Activated naive CD4-positive, alpha-beta T cell treated with anti-CD3 and anti-CD28 coated beads, Interleukin-2, amount 50 U/mL, for 24 hours (primary cell): ENCODE measurements around the gene IGIP.

Experiments used
- H3K27ac Mint-ChIP-seq: one replicate; pipeline ENCODE4 v1.8.0; 2021; ENCODE audit warnings: mild to moderate bottlenecking, mixed read lengths
- H3K27me3 Mint-ChIP-seq: one replicate; pipeline ENCODE4 v1.8.0; 2021; ENCODE audit warnings: mixed read lengths
- H3K36me3 Mint-ChIP-seq: one replicate; pipeline ENCODE4 v1.8.0; 2021; ENCODE audit warnings: mixed read lengths
- H3K4me1 Mint-ChIP-seq: one replicate; pipeline ENCODE4 v1.8.0; 2021; ENCODE audit warnings: mixed read lengths
- H3K4me3 Mint-ChIP-seq: one replicate; pipeline ENCODE4 v1.8.0; 2021; ENCODE audit warnings: mild to moderate bottlenecking, mixed read lengths
- H3K9me3 Mint-ChIP-seq: one replicate; pipeline ENCODE4 v1.8.0; 2021; ENCODE audit warnings: mixed read lengths

IGIP gene

DNA sequence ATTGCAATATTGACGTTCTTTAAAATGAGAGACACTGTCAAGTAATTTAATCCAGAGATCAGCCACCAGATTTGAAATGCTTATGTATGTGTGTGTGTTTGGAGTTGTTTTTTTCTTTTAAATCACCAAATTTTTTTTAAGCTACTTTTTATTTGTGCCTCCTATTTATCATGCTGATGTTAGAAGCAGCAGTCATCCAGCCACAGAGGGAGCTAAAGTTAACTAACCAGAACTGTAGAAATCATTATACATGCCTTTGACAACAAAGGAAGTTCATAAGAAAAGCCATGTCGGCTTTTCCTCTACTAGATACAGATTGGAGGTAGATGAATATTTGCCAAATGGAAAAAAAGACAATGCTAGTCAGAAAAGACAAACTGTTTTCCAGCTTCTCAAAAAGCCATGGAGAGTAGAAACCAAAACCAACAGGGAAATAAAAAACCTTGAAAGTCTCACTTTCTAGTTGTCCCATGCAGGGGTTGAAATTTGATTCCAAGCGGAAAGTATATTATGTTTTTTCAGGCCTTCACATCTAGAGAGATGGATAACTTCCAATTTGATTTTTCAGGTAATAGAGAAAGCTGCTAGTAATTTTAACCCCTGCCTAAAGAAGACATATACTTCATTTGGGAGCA, 7.3 kb upstream of the IGIP start:
- Mint-ChIP-seq H3K9me3 (no peaks in the 10 kb centered on the region), H3K27me3 (no peaks in the 10 kb centered on the region), H3K4me1 (peaks cover 65% of the 10 kb centered on the region), H3K27ac (no peak overlapping the region), H3K36me3 (no peaks in the 10 kb centered on the region), H3K4me3 (no peak overlapping the region)

DNA sequence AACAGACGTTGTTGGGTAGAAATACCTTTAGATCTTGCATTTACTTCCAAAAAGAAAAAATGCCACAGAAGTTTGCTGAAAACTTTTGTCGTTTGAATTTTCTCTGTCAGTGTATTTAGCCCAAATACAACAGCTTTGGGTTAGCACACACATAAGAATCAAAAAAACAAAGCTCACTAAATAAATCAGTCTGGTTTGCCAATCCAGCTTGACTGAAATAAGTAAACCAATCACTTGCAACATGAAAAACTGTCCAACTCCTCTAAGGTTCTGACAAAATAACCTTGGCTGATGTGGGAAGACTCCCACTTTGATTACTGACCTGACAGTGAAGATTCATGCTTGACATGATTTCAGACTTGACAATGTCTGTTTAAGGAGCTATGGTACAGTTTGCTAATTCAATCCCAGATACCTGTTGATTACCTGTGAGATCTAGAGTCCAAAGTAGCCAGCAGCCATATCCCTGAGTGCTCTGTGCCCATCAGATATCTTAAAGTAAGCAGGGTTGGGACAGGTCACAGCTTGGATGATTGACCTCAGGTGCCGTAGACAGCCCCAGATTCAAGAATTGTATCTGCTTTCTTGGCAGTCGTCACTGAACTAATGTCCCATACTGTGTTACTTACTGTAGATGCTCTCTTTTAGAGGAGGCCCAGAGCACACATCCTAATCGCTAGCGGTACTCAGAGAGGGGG, 727 bp downstream of the IGIP start:
- no peaks in the 10 kb centered on the region for H3K9me3 Mint-ChIP-seq
- no peaks in the 10 kb centered on the region for H3K27me3 Mint-ChIP-seq
- H3K36me3 Mint-ChIP-seq, result no peaks in the 10 kb centered on the region
- H3K4me3 Mint-ChIP-seq, result no peak overlapping the region
- no peak overlapping the region for H3K27ac Mint-ChIP-seq
- H3K4me1 Mint-ChIP-seq, result peaks cover 49% of the 10 kb centered on the region

DNA sequence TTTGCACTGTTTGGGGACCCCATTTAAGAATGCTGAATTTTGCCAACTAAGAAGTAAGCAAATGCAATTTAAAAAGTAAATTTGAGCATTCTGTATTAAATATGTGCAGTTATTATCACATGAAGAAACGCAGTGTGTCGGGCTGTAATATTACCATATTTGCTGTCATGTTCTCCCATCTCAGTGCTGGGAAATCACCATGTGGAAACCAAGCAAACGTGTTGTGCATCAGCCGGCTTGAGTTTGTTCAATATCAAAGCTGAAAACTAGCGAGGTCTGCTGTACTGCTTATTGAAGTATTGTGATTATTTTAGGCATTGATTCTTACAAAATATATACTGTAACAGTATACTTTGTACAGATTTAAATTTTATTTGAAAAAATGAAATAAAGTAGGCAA, 2.6 kb downstream of the IGIP start:
- H3K4me1 Mint-ChIP-seq, result peaks cover 50% of the 10 kb centered on the region
- no peaks in the 10 kb centered on the region for H3K27me3 Mint-ChIP-seq
- H3K9me3 Mint-ChIP-seq, result no peaks in the 10 kb centered on the region
- H3K4me3 Mint-ChIP-seq, result no peak overlapping the region
- no peaks in the 10 kb centered on the region for H3K36me3 Mint-ChIP-seq
- H3K27ac Mint-ChIP-seq, result no peak overlapping the region

DNA sequence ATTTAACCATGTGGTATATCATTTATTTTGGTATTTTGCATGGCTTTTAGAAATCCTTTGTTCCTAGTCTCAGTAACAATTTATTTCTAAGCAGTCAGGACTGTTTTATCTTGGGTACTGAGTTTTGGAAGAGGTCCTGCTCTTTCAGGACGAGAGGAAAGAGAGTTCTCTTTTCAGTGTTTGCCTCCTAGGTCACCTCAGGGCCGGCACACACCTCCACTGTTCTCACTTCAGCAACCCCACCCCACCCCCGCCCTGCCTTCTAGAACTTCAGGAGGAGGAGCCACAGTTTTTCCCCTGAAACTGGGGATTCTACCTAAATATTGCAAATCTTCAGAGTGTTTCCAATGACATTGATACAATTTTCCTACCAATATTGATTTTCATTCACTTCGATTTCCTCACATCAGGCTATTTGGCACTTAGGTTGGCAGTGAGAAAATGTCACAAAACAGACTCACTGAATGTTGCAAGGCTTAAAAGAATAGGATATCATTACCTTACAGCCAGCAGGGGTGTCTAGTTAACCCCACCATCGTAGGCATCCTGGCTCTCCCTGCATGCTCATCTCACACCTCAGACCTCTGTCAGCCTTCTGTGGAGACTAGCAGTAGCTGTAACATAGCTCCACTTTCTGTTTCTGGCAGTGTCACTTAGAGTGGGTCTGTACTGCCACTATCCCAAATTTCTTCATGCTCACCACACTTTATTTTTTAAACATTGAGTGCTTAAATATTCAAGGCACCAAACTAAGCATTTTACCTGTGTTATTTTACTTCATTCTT, 5.4 kb downstream of the IGIP start:
- Mint-ChIP-seq H3K27ac (no peak overlapping the region), H3K4me3 (no peak overlapping the region), H3K9me3 (no peaks in the 10 kb centered on the region), H3K27me3 (no peaks in the 10 kb centered on the region), H3K36me3 (no peaks in the 10 kb centered on the region), H3K4me1 (peaks cover 56% of the 10 kb centered on the region)

DNA sequence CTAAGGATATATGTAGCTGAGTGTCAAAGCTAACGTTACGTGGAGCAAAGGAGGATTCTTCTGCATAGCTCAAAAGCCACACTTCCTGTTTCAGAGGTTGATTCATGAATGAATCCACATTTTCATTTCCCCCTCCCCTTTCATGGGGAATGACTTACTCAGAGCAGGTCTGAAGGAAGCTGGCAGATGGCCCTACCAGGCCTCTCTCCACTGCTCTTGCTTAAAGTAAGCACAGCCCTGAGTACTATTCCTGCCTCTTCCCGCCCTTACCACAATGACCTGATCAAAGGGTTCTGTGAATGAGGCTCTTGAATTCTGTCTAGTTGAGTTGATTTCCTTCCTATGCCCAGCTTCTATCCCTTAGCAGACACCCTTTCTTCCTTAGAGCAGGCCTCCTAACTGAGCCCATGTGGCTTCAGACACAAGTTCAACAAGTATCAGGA, 6.3 kb downstream of the IGIP start:
- Mint-ChIP-seq H3K4me3 (peak overlapping the region; percentile 64), H3K36me3 (no peaks in the 10 kb centered on the region), H3K9me3 (no peaks in the 10 kb centered on the region), H3K27me3 (no peaks in the 10 kb centered on the region), H3K4me1 (peaks cover 56% of the 10 kb centered on the region), H3K27ac (peak overlapping the region; percentile 52)

DNA sequence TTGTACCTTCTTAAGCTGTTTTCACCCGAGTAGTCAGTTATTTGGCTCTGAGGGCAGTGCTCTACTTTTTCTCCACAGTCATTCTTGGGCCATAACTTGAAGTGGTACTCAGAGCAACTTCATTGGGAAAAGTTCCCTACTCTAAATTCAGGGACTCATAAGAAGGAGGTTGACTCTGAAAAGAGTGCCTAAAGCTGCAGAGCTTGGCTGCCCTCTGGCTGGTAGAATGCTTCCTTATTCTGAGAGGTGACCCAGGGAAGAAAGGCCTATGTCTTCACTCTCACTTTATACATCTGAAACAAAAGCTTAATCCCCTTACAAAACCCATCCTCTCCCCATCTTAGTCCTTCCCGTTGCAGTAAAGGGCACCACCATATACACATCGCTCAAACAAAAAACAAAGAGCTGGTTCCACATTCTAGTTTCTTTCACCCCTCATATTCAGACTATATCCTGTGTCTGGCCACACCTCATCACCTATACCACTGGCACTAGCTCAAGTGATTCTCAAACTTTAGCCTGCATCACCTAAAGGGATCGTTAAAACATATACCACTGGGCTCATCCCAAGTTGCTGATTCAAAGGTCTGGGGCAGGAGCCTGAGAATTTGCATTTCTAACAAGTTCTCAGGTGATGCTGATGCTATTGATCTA, 7.9 kb downstream of the IGIP start:
- no peaks in the 10 kb centered on the region for H3K9me3 Mint-ChIP-seq
- no peaks in the 10 kb centered on the region for H3K36me3 Mint-ChIP-seq
- peaks cover 54% of the 10 kb centered on the region for H3K4me1 Mint-ChIP-seq
- no peak overlapping the region for H3K27ac Mint-ChIP-seq
- no peak overlapping the region for H3K4me3 Mint-ChIP-seq
- H3K27me3 Mint-ChIP-seq, result no peaks in the 10 kb centered on the region

DNA sequence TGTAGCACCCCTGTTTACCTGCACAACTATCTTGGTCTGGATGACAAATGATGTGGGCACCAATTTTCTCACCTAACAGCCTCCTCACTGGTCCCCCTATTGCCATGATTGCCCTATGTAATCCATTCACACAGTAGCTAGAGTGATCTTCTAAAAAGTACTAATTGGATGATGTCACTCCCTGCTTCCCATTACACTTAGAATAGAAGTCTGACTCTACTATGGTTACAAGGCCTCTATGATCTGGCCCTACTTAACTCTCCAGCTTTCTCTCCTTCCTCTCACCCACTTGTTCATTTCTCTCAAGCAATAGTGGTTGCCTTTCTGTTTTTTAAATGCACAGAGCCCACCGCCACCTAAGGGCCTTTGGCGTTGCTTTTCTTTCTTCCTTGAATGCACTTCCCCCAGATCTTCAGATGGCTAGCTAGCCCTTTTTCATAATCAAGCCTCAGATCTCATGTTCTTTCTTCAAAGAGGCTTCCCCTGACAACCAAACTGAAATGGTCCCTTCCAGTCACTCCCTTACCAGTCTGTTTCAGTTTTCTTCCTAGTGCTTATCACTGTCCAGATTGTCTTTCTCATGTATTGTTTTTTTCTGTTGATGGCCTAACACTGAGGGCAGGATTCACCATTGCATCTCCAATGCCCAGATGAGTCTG, 8.7 kb downstream of the IGIP start:
- H3K36me3 Mint-ChIP-seq, result no peaks in the 10 kb centered on the region

DNA sequence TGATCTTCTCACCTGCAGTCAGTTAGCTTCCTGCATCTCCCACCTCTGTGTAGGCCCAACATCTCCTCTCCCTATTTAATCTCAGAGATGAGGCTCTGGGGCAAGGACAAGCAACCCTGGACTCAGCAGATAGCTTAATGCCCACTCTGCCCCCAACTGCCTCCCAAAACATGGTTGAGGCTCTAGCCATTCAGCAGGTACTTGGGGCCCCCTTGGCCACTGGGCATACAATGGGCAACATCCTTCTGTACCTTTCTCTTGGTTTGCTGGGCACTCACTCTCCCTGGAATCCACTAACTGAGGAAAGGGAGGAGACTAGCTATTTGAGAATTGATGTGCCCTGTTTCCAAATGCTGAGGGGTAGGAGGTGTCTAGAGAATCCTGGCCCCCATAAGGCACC, 9.4 kb downstream of the IGIP start:
- Mint-ChIP-seq H3K4me3 (no peak overlapping the region), H3K27me3 (no peaks in the 10 kb centered on the region), H3K27ac (no peak overlapping the region), H3K4me1 (peaks cover 51% of the 10 kb centered on the region), H3K9me3 (no peaks in the 10 kb centered on the region), H3K36me3 (no peaks in the 10 kb centered on the region)

More for the DNA sequence above, 8.7 kb downstream of the IGIP start:
- Mint-ChIP-seq H3K4me1 (peaks cover 51% of the 10 kb centered on the region), H3K27me3 (no peaks in the 10 kb centered on the region), H3K9me3 (no peaks in the 10 kb centered on the region), H3K27ac (no peak overlapping the region), H3K4me3 (no peak overlapping the region)

DNA sequence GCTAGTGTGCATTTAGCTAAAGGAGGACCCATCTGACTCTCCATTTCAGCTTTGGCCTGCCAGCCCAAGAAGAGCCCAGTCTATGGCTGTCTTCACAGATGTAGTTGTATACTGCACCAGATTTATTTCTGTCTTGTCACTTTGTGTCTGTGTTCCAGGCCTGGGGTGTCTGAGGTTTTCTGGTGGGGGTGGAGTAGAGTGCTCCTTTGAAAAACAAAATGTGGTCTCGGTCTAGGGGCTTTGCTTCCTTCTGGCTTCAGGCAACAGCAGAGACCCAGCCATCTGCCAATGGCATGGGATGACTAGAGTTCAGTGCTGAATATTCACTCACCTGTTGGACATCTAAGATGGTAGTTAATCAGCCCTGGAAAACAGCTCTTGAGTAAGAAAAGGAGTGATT, 10.9 kb downstream of the IGIP start:
- Mint-ChIP-seq H3K36me3 (no peaks in the 10 kb centered on the region), H3K4me3 (no peak overlapping the region), H3K4me1 (peaks cover 38% of the 10 kb centered on the region), H3K9me3 (no peaks in the 10 kb centered on the region), H3K27ac (no peak overlapping the region), H3K27me3 (no peaks in the 10 kb centered on the region)

DNA sequence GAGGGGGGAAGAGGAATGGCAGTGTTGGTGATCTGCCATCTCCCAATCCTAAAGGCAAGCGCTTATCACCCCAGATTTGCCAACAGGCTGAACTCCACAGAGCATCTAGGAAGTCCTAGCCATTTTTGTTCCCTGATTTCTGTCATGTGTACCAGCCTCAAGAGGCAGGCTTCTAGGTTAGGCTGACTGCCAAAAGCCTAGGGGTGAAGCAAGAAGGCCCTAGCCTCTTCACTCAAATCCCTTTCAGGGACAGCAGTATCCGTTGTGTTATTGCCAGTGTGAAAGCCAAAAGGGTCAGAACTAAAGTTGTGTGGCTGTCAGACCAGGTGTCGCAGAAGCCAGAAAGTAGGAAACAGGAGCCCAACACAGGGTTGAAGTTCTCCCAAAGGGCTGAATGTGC, 14.7 kb downstream of the IGIP start:
- H3K9me3 Mint-ChIP-seq, result no peaks in the 10 kb centered on the region
- H3K36me3 Mint-ChIP-seq, result no peaks in the 10 kb centered on the region
- no peak overlapping the region for H3K4me3 Mint-ChIP-seq
- peak overlapping the region; percentile 26 for H3K27ac Mint-ChIP-seq
- H3K4me1 Mint-ChIP-seq, result peaks cover 22% of the 10 kb centered on the region
- peaks cover 8% of the 10 kb centered on the region for H3K27me3 Mint-ChIP-seq

DNA sequence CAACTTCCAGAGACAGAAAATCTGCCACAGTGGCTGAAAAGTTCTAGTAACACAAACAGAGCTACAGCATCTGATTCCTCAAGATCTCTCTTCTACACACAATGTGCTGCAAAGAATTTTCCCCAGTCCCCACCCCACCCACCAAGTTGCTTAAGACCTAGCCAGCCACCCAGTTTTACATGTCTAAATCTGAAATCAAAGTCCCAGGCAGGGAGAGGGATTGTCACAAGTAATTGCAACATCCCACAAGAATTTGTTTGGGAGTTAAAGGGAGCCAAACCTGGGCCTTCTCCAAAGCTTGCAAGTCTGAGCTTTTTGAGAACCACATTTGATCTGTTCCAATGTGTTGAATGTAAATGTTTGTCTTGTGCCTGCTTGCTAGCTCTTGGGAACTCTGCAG, 15.5 kb downstream of the IGIP start:
- H3K36me3 Mint-ChIP-seq, result no peaks in the 10 kb centered on the region
- no peak overlapping the region for H3K4me3 Mint-ChIP-seq
- peaks cover 10% of the 10 kb centered on the region for H3K27me3 Mint-ChIP-seq

DNA sequence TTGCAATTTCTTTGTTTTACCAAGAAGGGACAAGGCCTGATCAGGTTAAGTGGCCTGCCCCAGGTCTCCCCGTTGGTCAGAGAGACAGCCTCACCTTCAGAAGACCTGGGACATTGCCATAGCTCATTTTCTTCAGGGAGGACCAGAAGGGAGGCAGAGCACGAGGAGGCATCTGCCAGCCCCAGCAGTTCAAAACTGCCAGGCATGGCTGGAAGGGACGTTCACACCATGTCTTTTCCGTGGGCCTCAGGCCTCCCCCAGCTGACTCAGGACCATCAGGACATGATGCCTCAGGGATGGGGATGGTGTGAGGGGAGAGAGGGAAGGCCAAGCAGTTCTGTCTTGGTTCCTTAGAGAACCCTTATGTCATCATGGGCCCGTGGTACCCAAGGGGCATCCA, 16.5 kb downstream of the IGIP start:
- H3K9me3 Mint-ChIP-seq, result no peaks in the 10 kb centered on the region
- H3K4me1 Mint-ChIP-seq, result peaks cover 21% of the 10 kb centered on the region
- no peak overlapping the region for H3K4me3 Mint-ChIP-seq
- H3K27me3 Mint-ChIP-seq, result peaks cover 16% of the 10 kb centered on the region
- no peaks in the 10 kb centered on the region for H3K36me3 Mint-ChIP-seq
- H3K27ac Mint-ChIP-seq, result no peak overlapping the region

More for the DNA sequence above, 15.5 kb downstream of the IGIP start:
- Mint-ChIP-seq H3K27ac (no peak overlapping the region), H3K4me1 (peaks cover 18% of the 10 kb centered on the region), H3K9me3 (no peaks in the 10 kb centered on the region)

DNA sequence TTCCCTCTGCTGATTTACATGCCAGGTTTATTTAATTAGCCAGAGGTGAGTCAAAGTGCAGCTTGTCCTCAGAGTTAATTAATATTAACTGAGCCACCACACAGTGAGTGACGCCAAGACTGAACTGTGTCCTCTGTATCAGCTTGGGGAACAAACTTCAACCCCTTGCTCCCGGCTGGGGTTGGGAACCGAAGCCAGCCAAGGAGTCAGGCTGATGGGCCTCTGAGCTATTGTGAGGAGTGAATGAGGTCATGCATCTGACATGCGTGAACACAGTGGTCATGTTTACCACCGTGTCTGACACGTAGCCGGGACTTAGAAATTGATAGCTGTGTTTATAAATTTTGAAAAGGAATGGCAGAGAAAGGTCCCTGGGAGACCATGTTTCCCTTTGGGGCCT, 17.1 kb downstream of the IGIP start:
- Mint-ChIP-seq H3K4me3 (no peak overlapping the region), H3K27me3 (peaks cover 16% of the 10 kb centered on the region), H3K4me1 (peaks cover 21% of the 10 kb centered on the region)

DNA sequence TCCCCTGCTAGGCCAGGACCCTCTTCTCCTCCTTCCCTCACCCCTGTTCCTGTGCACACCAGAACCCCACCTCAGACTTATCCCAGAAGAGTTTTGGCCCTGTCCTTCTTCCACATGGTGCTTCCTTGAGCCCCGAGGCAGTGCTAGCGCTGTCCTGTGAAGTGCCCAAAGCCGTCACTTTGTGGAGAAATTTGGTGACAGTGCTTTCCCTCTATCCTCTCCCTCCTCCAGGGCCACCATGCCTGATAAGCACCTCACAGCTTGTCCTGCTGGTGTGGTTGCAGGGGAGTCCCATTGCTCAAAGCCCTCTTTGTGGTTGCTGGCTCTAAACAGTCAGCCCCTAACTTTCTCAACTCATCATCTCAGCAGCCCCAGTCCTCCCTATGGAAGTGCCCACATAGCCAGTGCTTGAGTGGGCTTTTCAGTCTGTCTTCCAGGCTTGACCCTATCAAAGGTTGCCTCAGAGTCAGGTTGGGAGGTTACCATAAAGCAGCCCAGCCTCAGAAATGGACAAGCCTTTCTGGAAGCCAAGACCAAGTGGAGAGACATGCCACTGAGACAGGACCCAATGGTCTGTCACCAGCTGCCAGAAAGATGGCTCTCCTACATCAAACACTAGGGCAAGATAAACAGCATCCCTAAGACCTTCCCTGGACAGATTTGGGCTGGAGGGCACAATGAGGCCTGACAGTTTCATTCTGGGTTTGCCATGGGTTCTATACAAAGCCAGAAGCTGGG, 18.0 kb downstream of the IGIP start:
- no peak overlapping the region for H3K27ac Mint-ChIP-seq
- H3K27me3 Mint-ChIP-seq, result peaks cover 16% of the 10 kb centered on the region
- H3K9me3 Mint-ChIP-seq, result no peaks in the 10 kb centered on the region
- H3K4me3 Mint-ChIP-seq, result no peak overlapping the region
- peaks cover 21% of the 10 kb centered on the region for H3K4me1 Mint-ChIP-seq
- no peaks in the 10 kb centered on the region for H3K36me3 Mint-ChIP-seq

More for the DNA sequence above, 17.1 kb downstream of the IGIP start:
- no peak overlapping the region for H3K27ac Mint-ChIP-seq
- no peaks in the 10 kb centered on the region for H3K36me3 Mint-ChIP-seq
- H3K9me3 Mint-ChIP-seq, result no peaks in the 10 kb centered on the region

DNA sequence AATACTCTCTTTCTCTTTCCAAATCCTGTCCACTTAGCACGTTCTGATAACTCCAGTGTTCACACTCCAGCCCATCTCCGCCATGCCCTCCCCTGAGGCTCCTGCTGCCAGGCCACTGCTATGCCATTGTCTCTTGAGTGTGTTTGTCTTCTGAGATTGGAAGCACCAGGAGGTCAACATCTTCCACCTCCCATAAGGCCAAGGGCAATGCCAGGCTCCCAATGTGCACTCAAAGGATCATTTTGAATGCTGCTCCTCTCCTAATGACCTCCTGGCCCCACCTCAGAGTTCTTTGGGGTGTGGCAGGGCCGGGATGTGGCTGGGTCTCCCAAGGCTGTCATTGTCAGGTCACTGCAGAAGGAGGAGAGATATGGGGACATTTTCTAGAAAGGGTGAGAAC, 19.5 kb downstream of the IGIP start:
- peaks cover 16% of the 10 kb centered on the region for H3K27me3 Mint-ChIP-seq

More for the DNA sequence above, 19.5 kb downstream of the IGIP start:
- Mint-ChIP-seq H3K4me1 (peaks cover 21% of the 10 kb centered on the region), H3K9me3 (no peaks in the 10 kb centered on the region), H3K36me3 (no peaks in the 10 kb centered on the region), H3K4me3 (peak overlapping the region; percentile 71), H3K27ac (no peak overlapping the region)
